NOMO-1 (cell line): Measurements from ENCODE around the gene ST7.

Experiments
- DNase-seq, 2 experiments: peaks; one replicate each; lab custom pipeline; 2025; ENCODE audit not compliant: unreplicated experiment in 2 of 2; lab: John Stamatoyannopoulos, UW

The ST7 gene

DNA sequence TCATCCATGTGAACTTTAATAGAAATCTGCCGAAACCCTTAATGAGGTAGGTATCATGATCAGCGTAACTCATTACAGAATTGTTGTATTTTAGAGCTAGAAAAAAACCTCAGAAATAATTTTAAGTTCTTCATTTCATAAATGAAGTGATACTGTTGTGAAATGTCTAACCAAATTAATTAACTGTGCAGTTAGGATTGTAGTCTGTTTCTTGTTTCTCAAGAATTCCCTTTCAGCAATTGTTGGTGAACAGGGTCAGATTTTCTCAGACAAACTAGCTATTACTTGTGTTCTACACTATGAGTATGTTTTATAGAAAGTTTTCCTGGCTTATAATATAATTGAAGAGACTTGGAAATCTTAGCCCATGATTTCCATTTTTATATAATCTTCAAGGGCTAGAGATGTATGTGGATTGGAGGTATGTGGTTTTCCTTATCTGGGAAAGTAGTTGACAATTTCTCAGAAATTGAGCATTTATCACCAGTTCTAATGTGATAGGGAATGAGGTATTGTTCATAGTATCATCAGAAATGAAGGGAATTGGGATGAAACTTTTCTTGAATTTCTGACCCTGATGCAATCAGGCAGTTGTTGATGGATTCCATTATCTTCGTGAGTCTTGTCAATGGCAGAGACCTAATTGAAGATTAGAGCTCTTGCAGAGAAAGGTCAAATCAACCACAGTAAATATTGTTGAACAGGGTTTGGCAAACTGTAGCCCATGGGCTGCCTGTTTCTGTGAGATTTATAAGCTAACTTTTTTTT, 55.0 kb downstream of the ST7 start:
- DNase-seq, result peak in 1 of 2 experiments; percentile 17

DNA sequence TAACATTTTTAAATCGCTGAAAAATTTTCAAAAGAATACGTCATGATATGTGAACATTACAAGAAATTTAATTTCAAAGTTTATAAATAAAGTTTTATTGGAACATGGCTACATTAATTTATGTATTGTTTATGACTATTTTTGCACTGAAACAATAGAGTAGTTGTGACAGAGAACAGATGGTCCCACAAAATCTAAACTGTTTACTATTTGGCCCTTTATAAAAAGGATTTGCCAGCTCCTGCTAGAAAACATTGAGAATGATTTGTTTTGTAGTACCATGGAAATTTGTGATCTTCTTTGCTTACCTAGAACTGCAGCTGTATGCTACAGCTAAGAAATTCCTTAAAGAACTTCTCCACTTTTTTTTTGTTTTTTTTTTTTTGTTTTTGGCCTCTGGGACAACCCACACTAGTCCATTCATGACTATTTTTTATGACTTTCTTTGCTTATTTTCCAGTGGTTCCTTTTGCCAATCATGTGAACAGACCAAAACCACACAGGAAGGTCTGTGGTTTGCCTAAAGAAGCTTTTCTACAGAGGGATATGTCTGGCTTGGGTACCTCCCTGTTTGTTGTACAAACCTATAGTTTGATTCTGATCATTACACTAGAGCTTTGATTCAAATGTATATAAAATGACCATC, 55.7 kb downstream of the ST7 start:
- peak; percentile 14 to 50 for DNase-seq

DNA sequence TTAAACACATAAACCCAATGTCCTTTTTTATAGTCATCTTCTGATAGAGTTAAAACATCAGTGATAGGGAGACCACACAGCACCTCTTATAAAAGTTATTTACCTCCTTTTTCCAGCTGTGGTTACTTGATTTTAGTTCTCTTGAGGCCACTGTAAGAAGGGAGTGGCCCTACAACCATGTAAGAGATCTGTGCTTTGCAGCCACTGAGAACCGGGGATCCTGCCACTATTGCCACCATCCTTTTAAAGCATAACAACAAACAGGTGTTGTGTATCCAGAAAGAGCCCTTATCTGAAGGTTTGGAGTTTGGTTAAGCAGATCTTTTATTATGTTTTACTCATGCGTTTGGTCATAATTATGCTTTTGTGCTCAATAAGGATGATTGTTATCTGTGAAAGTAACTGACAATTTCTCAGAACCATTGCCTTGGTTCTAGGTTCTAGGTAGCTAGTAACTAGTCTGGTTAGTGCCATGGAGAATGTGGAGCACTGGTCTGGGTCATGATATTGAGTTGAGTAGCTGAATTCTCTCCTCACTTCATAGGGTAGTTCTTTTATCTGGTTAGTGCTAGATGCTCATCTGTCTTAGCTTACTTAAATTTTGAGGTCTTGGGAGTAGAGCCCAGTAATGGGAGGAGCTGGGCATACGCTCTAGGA, 56.5 kb downstream of the ST7 start:
- no peak for DNase-seq

DNA sequence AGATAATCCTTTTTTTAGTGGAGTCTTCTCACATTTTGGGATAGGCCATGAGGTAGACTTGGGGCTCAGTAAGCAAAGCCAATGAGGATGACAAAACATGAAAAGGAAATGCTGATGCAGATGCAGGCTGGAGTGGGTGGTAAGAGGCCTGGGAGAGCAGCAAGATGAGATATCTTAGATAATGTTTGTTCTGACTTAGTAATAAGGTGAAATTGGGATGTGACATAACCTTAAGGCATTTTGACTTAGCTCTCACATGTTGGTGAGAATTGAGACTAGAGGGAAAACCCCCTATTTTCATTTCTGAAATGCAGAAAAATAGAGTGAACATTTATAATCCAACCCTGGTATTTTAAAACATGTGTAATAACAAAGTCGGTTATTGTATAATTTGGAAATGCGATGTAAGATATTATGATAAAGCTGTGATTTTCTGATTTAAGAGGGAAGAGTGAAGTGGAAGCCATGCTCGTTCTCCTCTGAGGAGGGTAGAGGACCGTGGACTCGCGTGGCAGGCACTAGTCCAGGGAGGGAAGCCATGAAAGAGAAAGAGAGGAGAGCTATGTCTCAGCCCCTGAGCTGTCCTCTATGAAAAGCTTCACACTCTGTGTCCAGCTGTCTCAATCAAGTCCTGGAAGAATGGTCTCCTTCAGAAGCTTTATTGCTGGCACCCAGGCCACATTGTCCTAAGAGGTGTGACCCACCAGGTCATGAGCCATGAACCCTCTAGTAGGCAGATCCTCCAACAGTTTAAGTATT, 57.3 kb downstream of the ST7 start:
- DNase-seq, result no peak

DNA sequence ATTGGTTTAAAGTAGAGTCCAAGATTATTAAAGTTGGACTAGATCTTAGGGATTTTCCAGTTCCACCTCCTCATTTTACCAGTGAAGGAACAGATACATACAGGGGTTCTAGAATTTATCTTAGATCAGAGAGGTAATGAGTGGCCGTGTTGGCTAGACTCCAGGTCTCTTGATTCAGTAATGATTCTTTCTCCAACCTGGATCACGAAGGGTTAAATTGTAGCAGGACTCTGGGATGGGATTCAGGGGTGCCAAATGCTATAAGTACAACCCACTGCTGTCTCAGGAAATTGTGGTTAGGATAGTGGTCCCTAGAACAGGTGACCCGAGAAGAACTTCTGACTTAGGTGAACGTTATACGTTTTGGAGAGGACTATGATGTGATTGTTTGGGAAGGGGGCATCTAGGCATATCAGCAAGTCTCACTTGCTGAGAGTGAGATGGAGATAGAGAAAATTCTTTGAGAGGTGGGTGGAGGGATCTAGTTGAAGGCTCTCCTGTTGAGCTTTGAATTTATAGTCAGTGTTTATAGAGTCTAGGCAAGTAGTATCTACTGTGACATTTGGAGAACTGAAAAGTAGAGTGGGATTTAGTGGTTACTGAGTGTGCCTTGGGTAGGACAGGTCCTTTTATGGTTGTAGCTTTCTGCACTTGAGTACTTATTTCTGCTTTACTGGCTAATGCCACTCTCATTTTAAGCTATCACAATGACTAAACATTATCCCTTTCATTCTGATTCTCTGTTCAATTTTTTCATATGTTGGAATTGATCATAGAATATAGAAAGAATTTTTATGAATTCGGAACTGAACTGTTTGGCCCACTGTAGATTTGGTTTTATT, 58.3 kb downstream of the ST7 start:
- peak in 1 of 2 experiments; percentile 17 for DNase-seq

DNA sequence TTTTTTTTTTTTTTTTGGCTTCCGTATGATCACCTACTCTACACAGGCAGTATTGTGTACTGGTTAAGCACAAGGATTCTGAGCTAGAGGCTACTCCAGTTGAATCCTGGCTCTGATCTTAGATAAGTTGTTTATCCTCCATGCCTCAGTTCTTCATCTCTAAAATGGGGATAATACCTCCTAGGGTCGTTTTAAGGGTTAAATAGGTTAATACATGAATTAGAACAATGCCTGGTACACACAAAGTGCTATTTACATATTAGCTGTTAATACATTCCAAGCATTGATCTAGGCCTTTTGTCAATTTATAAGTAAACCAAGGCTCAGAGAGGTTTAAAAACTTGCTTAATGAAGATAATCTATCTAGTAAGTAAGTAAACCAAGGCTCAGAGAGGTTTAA, 59.0 kb downstream of the ST7 start:
- DNase-seq, result no peak

DNA sequence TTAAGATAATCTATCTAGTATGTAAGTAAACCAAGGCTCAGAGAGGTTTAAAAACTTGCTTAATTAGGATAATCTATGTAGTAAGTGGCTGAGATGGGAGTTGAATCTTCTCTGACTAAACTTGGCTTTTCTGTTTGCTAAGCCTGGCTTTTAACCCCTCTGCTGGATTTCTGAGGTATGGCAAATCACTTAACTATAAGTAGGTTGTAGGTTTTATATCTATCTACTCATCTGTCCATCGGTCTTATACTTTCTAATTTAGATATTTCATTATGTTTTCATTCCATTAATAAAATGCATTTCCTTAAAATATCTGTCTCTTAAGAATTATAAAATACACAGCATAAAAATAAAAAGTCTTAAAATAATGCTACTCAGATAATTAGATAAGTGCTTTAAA, 59.4 kb downstream of the ST7 start:
- no peak for DNase-seq

DNA sequence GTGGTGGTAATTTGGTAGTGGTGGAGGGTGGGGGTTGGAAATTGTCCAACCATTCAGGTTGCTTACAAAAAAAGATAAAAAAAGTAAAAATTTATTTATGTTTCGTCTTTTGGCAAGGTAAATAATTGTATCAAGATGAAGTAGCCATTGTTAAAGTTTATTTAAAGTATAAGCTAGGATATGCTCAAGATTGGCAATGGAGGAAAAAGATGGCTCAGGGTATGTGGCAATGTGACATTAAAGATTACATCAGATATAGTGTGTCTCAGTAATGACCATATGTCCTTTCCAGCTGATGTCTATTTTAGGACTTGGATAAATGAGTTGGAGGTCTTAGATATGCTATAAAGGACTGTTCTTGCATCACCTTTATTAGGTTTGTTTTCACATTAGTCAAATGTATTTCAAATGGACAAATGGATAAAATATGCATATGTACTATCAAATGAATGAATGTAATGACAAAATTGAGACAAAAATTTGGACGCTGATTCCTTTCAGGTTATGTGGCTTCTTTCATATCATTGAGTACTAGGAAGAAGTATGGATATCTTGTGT, 60.9 kb downstream of the ST7 start:
- DNase-seq, result no peak

DNA sequence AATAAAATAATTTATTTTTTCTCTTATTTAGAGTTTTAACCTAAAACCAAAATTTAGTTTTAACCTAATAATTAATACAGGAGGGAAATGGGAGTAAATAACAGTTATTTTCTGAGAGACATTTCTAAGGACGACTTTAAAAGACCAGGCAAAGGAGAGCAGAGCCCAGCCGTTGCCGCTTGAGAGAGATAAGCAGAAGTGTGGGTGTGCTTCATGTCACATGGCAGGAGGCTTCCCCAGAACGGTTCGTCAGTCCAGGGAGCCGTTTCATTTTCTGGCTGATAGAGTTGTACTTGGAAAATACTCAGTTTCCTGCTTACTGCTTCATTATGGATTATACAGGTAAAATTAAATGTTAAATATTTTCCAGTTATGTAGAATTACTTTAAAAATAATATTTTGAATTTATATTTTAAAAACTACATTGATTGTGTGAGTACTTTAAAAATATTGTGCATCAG, 61.4 kb downstream of the ST7 start:
- peak in 1 of 2 experiments; percentile 42 for DNase-seq

DNA sequence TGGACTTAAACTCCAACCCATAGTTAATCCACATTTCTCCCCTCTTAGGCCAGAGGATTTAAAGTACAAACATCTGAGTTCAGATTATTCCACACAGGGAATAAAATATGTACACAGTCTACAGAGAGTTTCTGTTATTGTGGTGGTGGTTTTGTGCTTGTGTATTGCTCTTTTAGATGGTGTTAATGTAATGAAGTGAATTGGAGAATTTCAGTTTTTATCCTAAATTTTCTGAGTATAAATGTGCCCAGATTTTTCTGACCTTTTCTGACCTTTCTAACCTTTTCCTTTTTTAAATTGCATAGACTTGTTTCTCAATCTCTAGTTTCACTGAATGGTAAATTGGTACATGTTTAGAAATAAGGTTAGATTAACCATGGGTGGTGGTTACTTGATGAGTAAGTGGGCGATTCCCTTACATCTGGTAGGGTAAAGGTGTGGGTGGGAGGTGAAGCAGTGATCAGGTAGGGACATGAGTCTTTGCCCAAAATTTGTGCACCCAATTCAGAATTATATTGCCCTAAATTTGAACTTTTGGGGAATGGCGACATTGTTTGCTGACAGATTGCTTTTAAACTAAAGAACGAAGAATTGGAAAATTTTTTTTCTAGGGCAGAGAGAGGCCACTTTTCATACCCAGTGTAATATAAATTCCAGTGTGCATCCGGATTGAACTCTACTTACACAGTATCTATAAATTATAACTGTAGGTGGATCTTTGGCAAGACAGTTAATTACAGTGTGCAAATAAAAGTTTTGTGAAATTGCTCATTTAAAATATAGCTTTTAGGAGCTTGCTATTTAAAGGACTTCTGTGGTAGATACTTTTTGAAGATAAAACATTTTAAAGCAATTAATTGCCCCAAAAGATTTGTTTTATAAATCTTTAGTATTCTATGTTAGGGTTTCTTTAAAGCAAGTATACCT, 62.2 kb downstream of the ST7 start:
- DNase-seq, result no peak

DNA sequence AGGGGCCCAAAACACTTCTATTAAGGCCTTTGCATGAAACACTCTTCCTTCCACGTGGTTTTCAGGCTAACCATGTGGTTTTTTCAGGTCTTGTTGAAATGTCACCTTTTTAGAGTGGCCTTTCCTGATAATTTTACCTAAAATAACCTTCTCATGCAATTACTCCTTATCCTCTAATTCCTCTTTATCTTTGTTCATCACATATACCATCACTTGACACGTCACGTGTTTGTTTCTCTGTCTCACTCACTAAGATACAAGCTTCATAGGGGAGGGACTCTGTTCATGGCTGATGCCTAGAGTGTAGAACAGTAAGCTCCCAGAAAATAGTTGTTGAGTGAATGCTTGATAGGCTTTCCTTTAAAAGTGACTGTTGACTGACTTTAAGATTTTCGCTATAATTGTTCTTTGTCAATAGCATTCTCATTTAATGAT, 63.7 kb downstream of the ST7 start:
- DNase-seq, result no peak

DNA sequence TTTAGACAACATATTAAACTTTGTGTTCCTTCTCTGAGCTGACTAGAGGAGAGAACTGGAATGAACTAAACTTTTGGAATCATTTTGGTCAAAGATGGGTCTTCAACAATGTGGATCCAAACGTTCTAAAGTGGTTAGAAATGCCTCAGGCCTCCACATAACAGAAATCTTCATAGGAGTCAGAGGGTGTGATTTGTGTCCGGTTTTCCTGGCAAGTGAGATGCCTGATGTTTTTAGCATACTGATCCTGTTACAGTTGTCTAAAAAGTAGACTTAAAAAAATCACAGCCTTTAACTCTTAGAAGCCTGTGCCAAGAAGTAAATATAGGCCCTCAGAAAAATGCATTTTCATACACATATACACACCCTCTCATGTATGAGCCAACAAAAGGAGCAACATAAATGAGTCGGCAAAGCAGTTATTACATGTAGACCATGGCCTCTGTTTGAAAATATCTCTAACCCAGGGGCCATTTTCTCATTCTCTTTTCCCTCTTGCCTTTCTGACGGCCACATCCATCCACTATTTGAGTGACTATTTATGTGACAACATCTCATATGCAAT, 64.5 kb downstream of the ST7 start:
- DNase-seq, result no peak

DNA sequence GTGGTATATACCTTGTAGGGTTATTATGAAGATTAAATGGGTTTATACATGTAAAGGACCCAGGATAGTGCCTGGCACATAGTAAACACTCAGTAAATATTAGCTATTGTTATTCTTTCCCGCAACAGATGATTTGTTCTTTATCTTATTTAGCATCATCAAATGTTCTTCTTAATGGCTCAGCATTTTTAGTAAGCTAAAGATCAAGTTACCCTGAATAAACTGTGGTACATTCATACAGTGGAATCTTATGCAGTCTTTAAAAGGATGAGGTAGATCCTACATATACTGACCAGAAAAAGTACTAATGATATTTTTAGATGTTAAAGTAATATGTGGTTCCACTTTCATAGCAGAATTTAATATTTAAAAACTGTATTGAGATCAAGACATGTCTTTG, 65.4 kb downstream of the ST7 start:
- no peak for DNase-seq

DNA sequence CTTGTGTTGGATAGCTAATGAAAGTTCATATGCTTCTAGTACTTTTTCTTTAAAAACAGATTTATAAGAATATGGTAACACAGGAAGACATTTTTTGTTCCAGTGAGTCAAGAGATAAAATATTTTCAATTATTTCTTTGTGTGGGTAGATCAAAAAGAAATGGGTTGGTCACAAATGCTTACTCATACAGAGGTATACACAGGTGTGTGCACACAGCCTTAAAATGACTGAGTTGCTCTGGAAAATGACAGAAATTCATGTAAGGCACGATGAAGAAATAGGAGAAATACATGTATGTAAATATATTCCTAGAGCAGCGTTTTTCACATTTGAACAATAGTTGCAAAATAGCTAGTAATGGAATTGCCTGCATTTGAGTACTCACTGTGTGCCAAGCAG, 66.0 kb downstream of the ST7 start:
- DNase-seq, result no peak

DNA sequence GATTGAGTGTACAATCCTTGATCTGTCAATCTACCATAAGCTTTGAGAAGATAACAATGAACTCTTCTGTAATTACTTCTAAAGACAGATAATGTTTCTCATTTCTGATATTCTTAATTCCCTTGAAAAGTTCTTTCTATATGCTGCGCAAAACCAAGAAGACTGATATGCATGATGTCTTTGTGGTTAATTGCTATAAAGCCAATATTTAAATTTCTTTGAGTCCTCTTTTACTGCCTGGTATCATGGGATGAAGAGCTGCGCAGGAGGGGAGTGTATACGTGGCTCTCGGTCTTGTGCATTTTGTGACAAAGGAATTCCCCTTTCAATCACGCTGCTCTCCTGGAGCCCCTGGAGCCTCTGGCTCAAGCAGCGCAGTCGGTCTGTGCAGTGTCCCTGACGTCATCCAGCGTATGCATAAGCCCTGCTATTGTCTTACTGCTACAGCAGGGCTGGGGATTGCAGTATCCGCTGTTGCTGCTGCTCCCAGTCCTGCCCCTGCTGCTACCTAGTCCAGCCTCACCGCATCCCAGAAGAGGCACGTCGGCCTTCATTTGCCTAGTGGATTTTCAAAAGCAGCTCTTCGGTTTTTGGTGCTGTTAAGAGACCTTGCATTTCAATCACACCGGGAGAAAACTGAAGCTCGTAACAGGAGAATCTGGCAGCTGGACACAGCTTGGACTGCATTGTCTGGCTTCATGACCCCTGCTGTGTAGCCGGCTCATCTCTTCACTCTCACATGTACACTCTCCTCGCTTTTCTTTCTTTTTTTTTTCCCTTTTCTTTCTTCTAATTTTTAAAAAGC, 66.7 kb downstream of the ST7 start:
- DNase-seq, result no peak

DNA sequence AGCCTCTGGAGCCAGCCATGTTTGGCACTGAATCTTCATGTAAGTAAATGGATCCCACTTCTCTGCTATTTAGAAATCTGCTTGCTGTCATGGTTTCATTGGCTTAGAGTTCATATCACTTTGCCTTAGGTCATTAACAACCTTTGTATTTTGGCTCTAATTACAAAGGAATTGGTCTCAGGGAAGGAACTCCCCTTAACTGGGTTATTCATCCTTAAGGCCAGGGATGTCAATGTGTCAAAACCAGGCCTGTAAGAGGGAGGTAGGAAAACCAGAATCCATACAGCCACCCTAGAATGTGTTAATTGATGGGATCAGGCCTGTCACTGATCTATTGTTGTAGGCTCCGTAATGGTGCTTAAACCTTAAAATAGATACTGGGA, 67.3 kb downstream of the ST7 start:
- DNase-seq, result no peak

DNA sequence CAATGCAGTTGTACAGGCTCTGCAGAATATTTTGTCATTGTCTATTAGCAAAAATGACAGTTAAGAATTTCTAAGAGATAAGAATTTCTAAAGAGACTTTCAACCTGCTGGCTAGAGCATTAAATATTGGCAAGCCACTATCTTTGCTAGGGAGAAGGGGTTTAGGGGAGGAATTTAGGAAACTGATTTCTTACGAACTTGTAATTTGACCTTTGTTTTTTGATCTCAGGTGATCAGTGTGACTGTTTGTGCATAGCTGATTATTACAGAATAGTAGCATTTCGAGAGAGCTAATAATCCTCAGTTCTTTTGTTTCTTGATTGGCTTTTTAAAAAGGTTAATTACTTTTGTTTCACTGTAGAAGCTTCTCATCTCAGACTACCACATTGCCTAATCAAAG, 68.1 kb downstream of the ST7 start:
- DNase-seq, result no peak

DNA sequence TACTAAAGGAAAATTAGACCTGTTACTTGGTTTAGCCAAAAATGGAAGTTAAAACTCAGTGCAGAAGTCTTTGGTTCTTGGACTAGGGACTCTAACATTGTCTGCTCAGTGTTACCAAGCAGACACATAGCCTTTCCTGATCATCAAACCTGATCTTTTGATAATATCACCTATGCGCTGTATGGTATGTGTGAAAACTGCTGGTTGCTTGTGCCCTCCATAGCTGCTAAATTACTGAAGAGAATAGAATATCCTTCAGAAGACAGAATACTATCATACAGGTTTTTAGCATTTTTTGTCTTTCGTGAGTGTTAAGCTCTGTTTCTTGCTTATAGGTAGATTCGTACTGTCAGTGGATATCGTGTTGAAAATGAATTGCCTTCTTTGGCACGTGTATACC, 68.7 kb downstream of the ST7 start:
- no peak for DNase-seq
